Neuronal stem cell (in vitro differentiated cells): Measurements from ENCODE around the gene ESRP2. TPM values are rescaled to one million over a fixed set of nuclear protein-coding genes. Genes with fewer than 3 reads are reported as not detected.

Experiments used
- DNase-seq: peaks from one replicate; pipeline ENCODE4 v3.0.0-alpha.2; 2013; ENCODE audit warnings: low spot score
- H2AFZ ChIP-seq: one replicate; pipeline ENCODE4 v1.6.1; 2013; ENCODE audit warnings: mild to moderate bottlenecking, low read length, inconsistent platforms
- H2AK5ac ChIP-seq: 2 replicates; pipeline ENCODE4 v1.6.1; 2013; ENCODE audit warnings: low read depth, mild to moderate bottlenecking, inconsistent platforms, low read length, moderate library complexity, mixed read lengths
- H2BK120ac ChIP-seq: 2 replicates; pipeline ENCODE4 v1.6.1; 2013; ENCODE audit warnings: low read depth, mild to moderate bottlenecking, inconsistent platforms, low read length, moderate library complexity, mixed read lengths
- H2BK12ac ChIP-seq: one replicate; pipeline ENCODE4 v1.6.1; 2013; ENCODE audit warnings: low read length, inconsistent platforms
- H2BK15ac ChIP-seq: 2 replicates; pipeline ENCODE4 v1.6.1; 2013; ENCODE audit warnings: mild to moderate bottlenecking, low read length, inconsistent platforms, mixed read lengths
- H2BK5ac ChIP-seq: one replicate; pipeline ENCODE4 v1.6.1; 2013; ENCODE audit warnings: inconsistent platforms, mild to moderate bottlenecking, low read length, moderate library complexity
- H3K14ac ChIP-seq: one replicate; pipeline ENCODE4 v1.6.1; 2013; ENCODE audit warnings: low read length, inconsistent platforms
- H3K18ac ChIP-seq: 2 replicates; pipeline ENCODE4 v1.6.1; 2013; ENCODE audit warnings: low read length, inconsistent platforms
- H3K23ac ChIP-seq: 2 replicates; pipeline ENCODE4 v1.6.1; 2013; ENCODE audit warnings: low read depth, mild to moderate bottlenecking, mixed read lengths, low read length, inconsistent platforms; ENCODE audit not compliant: poor library complexity
- H3K27ac ChIP-seq: replicated peaks from 3 replicates; pipeline ENCODE4 v1.5.1; 2013; ENCODE audit warnings: low read length, inconsistent platforms
- H3K27me3 ChIP-seq, 3 experiments: 2 replicates each; pipeline ENCODE4 v1.6.1; 2013; ENCODE audit warnings: low read length in 3 of 3, mild to moderate bottlenecking in 2 of 3, inconsistent platforms in 1 of 3, low read depth in 1 of 3, mixed read lengths in 1 of 3, moderate library complexity in 1 of 3; ENCODE audit not compliant: control insufficient read depth in 3 of 3, insufficient read depth in 3 of 3
- H3K36me3 ChIP-seq, 2 donors: replicated peaks in 1 of 2; 2 replicates each; pipeline ENCODE4 v1.6.1; 2013; ENCODE audit warnings: low read length in 2 of 2; ENCODE audit not compliant: control insufficient read depth in 2 of 2, insufficient read depth in 2 of 2
- H3K4ac ChIP-seq: 2 replicates; pipeline ENCODE4 v1.6.1; 2013; ENCODE audit warnings: inconsistent platforms, mild to moderate bottlenecking, low read length, moderate library complexity
- H3K4me1 ChIP-seq, 2 donors: 1 replicate in 1 of 2; 2 replicates in 1 of 2; pipeline ENCODE4 v1.6.1; 2013; ENCODE audit warnings: low read length in 2 of 2, low read depth in 1 of 2; ENCODE audit not compliant: control insufficient read depth in 2 of 2, insufficient read depth in 1 of 2
- H3K4me2 ChIP-seq: one replicate; pipeline ENCODE4 v1.6.1; 2013; ENCODE audit warnings: mild to moderate bottlenecking, low read length, inconsistent platforms; ENCODE audit not compliant: insufficient read depth, poor library complexity, severe bottlenecking
- H3K4me3 ChIP-seq, 2 donors: 2 replicates each; pipeline ENCODE4 v1.5.1; 2013; ENCODE audit warnings: low read length in 2 of 2, mild to moderate bottlenecking in 2 of 2, inconsistent platforms in 1 of 2, moderate library complexity in 1 of 2
- H3K79me1 ChIP-seq: one replicate; pipeline ENCODE4 v1.6.1; 2013; ENCODE audit warnings: low read depth, mild to moderate bottlenecking, inconsistent platforms, low read length, moderate library complexity
- H3K9ac ChIP-seq: one replicate; pipeline ENCODE4 v1.6.1; 2013; ENCODE audit warnings: mild to moderate bottlenecking, low read depth, low read length, inconsistent platforms; ENCODE audit not compliant: poor library complexity
- H3K9me3 ChIP-seq, 2 donors: replicated peaks in 1 of 2; 2 replicates each; pipeline versions ENCODE3 to v1.6.1; 2013; ENCODE audit warnings: low read length in 2 of 2, mild to moderate bottlenecking in 2 of 2, inconsistent platforms in 1 of 2, low read depth in 1 of 2, mixed read lengths in 1 of 2, moderate library complexity in 1 of 2; ENCODE audit not compliant: control insufficient read depth in 2 of 2, insufficient read depth in 1 of 2
- H4K8ac ChIP-seq: one replicate; pipeline ENCODE4 v1.6.1; 2013; ENCODE audit warnings: low read depth, mild to moderate bottlenecking, inconsistent platforms, low read length, moderate library complexity
- H4K91ac ChIP-seq: one replicate; pipeline ENCODE4 v1.6.1; 2013; ENCODE audit warnings: low read length, low read depth, mild to moderate bottlenecking, inconsistent platforms; ENCODE audit not compliant: poor library complexity
- WGBS, 2 donors: extraction: QIAGEN DNeasy Blood & Tissue Kit; methylation state at CpG; one replicate each; pipeline ENCODE4 v1.1.7; 2013; ENCODE audit warnings: missing lambda C conversion rate in 2 of 2, mixed read lengths in 1 of 2; ENCODE audit not compliant: insufficient read length in 2 of 2, insufficient replicate concordance in 1 of 2; ENCODE audit errors: extremely low coverage in 2 of 2; 5-methylcytosine and 5-hydroxymethylcytosine counted together
- polyA plus RNA-seq, 2 experiments: library from polyadenylated mRNA; stranded (reverse); fragments of 200-250 nt; gene quantifications; one replicate each; pipeline ENCODE4 v1.2.3, GENCODE V29; 2013

The ESRP2 gene
- 0.15 TPM for polyA plus RNA-seq (2013, experiment 1 of 2)
- 0.12 TPM for polyA plus RNA-seq (2013, experiment 2 of 2)

DNA sequence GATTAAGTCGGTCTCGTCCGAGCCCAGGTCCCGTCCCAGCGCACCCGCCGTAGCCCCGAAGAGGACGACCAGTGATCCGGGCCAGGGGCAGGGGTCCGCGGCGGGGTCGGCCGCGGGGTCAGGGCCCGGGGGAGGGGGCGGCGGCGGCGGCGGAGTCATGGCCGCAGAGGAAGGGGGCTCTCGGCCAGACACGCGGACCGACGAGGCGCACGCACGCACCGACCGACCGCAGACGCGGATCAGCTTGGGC is at the start of gene ESRP2:
Gene ESRP2, minus strand, starts transcription at position 241 of the 250 bp plus-strand sequence. Its CDS starts 82 bp downstream, at position 159.
- Histone ChIP-seq H3K4ac (no peak within 1 kb of the TSS), H2BK12ac (peak within 1 kb of the TSS; percentile 97), H3K9ac (peak within 1 kb of the TSS; percentile 91), H2AK5ac (peak within 1 kb of the TSS; percentile 90), H3K9me3 (peaks cover 0 to 21% of the 10 kb centered on the region in 2 donors), H2BK120ac (peak within 1 kb of the TSS; percentile 87), H4K8ac (peak within 1 kb of the TSS; percentile 10), H2BK5ac (peak within 1 kb of the TSS; percentile 39), H3K4me1 (peaks cover 9 to 18% of the 10 kb centered on the region in 2 donors), H3K4me3 (peak within 1 kb of the TSS; percentile 37 to 73), H3K36me3 (peaks cover 2 to 10% of the 10 kb centered on the region in 2 donors), H4K91ac (no peak within 1 kb of the TSS), H3K27ac (no peak within 1 kb of the TSS), H3K18ac (peak within 1 kb of the TSS; percentile 87), H3K27me3 (peaks cover 0 to 37% (median 14%) of the 10 kb centered on the region in 3 experiments), H3K14ac (peak within 1 kb of the TSS; percentile 97), H3K4me2 (peak within 1 kb of the TSS; percentile 94), H3K23ac (peak within 1 kb of the TSS; percentile 97), H2AFZ (peak within 1 kb of the TSS; percentile 89), H3K79me1 (peaks cover 2% of the 10 kb centered on the region), H2BK15ac (peak within 1 kb of the TSS; percentile 59)
- no CpG with 5 or more reads among the region's 36 CpGs for WGBS, 2 donors
- no peak for DNase-seq

DNA sequence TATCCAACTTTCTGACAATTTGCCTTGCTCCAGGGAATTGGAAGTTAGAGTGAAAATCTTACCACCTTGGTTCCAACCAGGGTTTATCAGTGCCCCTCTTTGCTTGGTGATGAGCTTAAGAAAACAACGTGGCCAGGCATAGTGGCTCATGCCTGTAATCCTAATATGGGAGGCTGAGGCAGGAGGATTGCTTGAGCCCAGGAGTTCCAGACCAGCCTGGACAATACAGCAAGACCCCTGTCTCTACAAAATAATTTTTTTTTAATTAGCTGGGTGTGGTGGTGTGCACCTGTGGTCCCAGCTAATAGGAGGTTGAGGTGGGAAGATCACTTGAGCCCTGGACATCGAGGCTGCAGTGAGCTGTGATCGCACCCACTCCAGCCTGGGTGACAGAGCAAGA is 49.8 kb upstream of the ESRP2 start:
- Histone ChIP-seq H3K79me1 (peaks cover 4% of the 10 kb centered on the region), H3K9me3 (no peaks in the 10 kb centered on the region), H3K23ac (no peak overlapping the region), H4K8ac (no peak overlapping the region), H3K4me2 (no peak overlapping the region), H3K4ac (no peak overlapping the region), H3K9ac (no peak overlapping the region), H2AK5ac (no peak overlapping the region), H4K91ac (no peak overlapping the region), H3K36me3 (peaks cover 7 to 47% of the 10 kb centered on the region in 2 donors), H2BK15ac (no peak overlapping the region), H3K18ac (no peak overlapping the region), H3K27ac (no peak overlapping the region), H3K14ac (no peak overlapping the region), H2BK12ac (no peak overlapping the region), H2AFZ (no peak overlapping the region), H2BK5ac (no peak overlapping the region), H2BK120ac (no peak overlapping the region), H3K4me3 (no peak overlapping the region), H3K4me1 (peaks cover 0 to 1% of the 10 kb centered on the region in 2 donors), H3K27me3 (no peaks in the 10 kb centered on the region)
- no CpG with 5 or more reads among the region's 3 CpGs for WGBS, 2 donors
- DNase-seq: no peak

DNA sequence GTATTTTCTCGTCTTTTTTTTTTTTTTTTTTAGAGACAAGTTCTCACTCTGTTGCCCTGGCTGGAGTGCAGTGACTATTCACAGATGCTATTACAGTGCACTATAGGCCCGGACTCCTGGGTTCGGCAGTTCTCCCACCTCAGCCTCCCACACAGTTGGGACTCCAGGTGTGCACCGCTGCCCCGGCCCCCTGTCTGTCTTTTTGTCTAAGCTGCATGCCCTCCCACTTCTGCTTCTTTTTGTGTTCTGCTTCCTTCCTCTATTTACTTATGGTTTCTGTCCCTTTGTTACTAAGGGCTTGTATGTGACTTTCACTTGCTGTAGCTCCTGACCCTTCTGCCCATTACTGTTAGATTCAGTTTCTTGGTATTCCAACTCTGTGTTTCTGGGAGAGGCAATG is 48.9 kb upstream of the ESRP2 start:
- H3K4me1 ChIP-seq: no peaks in the 10 kb centered on the region

DNA sequence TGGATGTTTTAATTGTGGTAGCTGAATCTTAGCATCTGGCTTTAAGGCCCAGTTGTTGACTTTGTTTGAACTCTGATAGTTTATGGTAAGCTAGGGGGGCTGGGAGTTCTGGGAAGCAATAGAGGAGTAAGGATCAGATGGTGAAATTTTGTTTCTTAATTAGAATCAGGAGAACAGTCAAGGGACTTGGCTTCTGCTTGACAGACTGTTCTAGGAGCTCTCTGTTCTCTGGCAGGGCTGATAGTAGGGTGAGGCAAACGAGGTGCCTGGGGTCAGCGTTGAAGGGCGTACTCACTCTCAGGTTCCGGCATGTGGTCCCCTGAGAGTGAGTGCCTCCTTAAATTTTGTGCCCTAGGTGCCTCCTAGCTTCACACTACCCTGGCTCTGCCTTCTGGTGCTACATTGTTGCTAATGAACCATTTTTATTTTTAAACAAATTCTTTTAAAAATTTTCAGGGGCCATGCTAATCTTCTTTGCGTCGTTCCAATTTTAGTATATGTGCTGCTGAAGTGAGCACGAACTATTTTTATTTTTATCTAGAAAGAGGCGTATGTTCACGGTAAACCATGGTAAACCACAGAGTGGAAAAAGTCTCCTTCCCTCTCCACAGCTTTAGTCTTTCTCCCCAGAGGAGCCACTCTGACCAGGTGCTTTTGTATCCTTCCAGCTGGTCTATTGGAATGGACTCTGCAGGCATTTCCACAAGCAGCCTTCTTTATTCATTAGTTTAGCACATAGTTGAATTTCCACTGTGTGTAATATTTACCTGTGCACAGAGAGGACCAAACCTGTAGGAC is 48.1 kb upstream of the ESRP2 start:
- Histone ChIP-seq H3K9me3 (no peaks in the 10 kb centered on the region), H3K4me1 (no peaks in the 10 kb centered on the region), H3K27me3 (no peaks in the 10 kb centered on the region), H3K14ac (no peak overlapping the region), H3K36me3 (peaks cover 7 to 40% of the 10 kb centered on the region in 2 donors), H3K4me2 (no peak overlapping the region), H3K79me1 (peaks cover 4% of the 10 kb centered on the region), H2AK5ac (no peak overlapping the region), H3K4me3 (no peak overlapping the region), H3K23ac (no peak overlapping the region), H3K27ac (no peak overlapping the region), H3K4ac (no peak overlapping the region), H4K8ac (no peak overlapping the region), H2BK15ac (no peak overlapping the region), H2AFZ (no peak overlapping the region), H2BK120ac (no peak overlapping the region), H3K9ac (no peak overlapping the region), H4K91ac (no peak overlapping the region), H2BK12ac (no peak overlapping the region), H3K18ac (no peak overlapping the region), H2BK5ac (no peak overlapping the region)
- DNase-seq: no peak
- no CpG with 5 or more reads among the region's 9 CpGs for WGBS, 2 donors

More for the DNA sequence above, 48.9 kb upstream of the ESRP2 start:
- Histone ChIP-seq H3K9ac (no peak overlapping the region), H4K91ac (no peak overlapping the region), H2BK120ac (no peak overlapping the region), H2AK5ac (no peak overlapping the region), H3K9me3 (no peaks in the 10 kb centered on the region), H2BK15ac (no peak overlapping the region), H3K18ac (no peak overlapping the region), H4K8ac (no peak overlapping the region), H3K4me2 (no peak overlapping the region), H3K36me3 (peaks cover 7 to 40% of the 10 kb centered on the region in 2 donors), H2AFZ (no peak overlapping the region), H3K4me3 (no peak overlapping the region), H2BK12ac (no peak overlapping the region), H3K79me1 (peaks cover 4% of the 10 kb centered on the region), H3K27me3 (no peaks in the 10 kb centered on the region), H3K23ac (no peak overlapping the region), H3K14ac (no peak overlapping the region), H2BK5ac (no peak overlapping the region), H3K4ac (no peak overlapping the region), H3K27ac (no peak overlapping the region)
- no peak for DNase-seq
- no CpG with 5 or more reads among the region's 5 CpGs for WGBS, 2 donors
